ENCODE results near the gene SMYD2. TPM values are rescaled to one million over a fixed set of nuclear protein-coding genes. Genes with fewer than 3 reads are reported as not detected.
A peak's percentile ranks its signal among the peaks of the same experiment; 100 is the strongest.

SMYD2 gene
- total RNA-seq, 2 donors from 2014 or later, result 13.8 to 22.4 TPM

GRCh38 chr1:214378492-214378891 lies 97.5 kb downstream of the SMYD2 start:
- no peaks in the 10 kb centered on the region for H3K9me3 ChIP-seq (ENCODE audit: control insufficient read depth, low read length)
- H3K27ac ChIP-seq (ENCODE audit: low read depth, low read length), result no peak overlapping the region
- H3K4me1 ChIP-seq (ENCODE audit: control insufficient read depth, insufficient read depth, low read length), result peaks cover 21% of the 10 kb centered on the region
- H3K36me3 Mint-ChIP-seq (ENCODE audit: low read depth), result peaks cover 59% of the 10 kb centered on the region
- H3K4me1 Mint-ChIP-seq, result peaks cover 31% of the 10 kb centered on the region
- H3K4me3 Mint-ChIP-seq, result no peak overlapping the region
- H3K36me3 ChIP-seq (ENCODE audit: control insufficient read depth, insufficient read depth, low read length), result peaks cover 81% of the 10 kb centered on the region
- no peaks in the 10 kb centered on the region for H3K9me3 Mint-ChIP-seq
- peaks cover 30% of the 10 kb centered on the region for H3K27me3 Mint-ChIP-seq (ENCODE audit: insufficient read depth)
- no peak for TF ChIP-seq CTCF (conservative IDR thresholded peaks at IDR 0.05)
- H3K27ac Mint-ChIP-seq, result no peak overlapping the region
- H3K9ac ChIP-seq (ENCODE audit: extremely low read depth, low read length, poor library complexity, severe bottlenecking), result no peak overlapping the region
- WGBS, 2 experiments (ENCODE audit: insufficient coverage in 1 of 2, insufficient read length in 1 of 2), result 94 to 96% methylated on average over 4 to 8 of the region's 8 CpGs
- peak overlapping the region; percentile 11 for H3K4me3 ChIP-seq (ENCODE audit: low read length)
- DNase-seq, result no peak
- no peaks in the 10 kb centered on the region for H3K27me3 ChIP-seq (ENCODE audit: control insufficient read depth, insufficient read depth, low read length, poor library complexity, severe bottlenecking)

- Histone ChIP-seq H3K4me1 (ENCODE audit: control insufficient read depth, insufficient read depth, low read length) (peaks cover 21% of the 10 kb centered on the region), H3K36me3 (ENCODE audit: control insufficient read depth, insufficient read depth, low read length) (peaks cover 81% of the 10 kb centered on the region), H3K9ac (ENCODE audit: extremely low read depth, low read length, poor library complexity, severe bottlenecking) (no peak overlapping the region), H3K9me3 (ENCODE audit: control insufficient read depth, low read length) (no peaks in the 10 kb centered on the region), H3K27me3 (ENCODE audit: control insufficient read depth, insufficient read depth, low read length, poor library complexity, severe bottlenecking) (no peaks in the 10 kb centered on the region), H3K4me3 (ENCODE audit: low read length) (peak overlapping the region; percentile 22), H3K27ac (ENCODE audit: low read depth, low read length) (no peak overlapping the region)
- no peak for TF ChIP-seq CTCF (conservative IDR thresholded peaks at IDR 0.05)
- Mint-ChIP-seq H3K27me3 (ENCODE audit: insufficient read depth) (peaks cover 30% of the 10 kb centered on the region), H3K36me3 (ENCODE audit: low read depth) (peaks cover 64% of the 10 kb centered on the region), H3K27ac (peak overlapping the region; percentile 26), H3K4me1 (peaks cover 31% of the 10 kb centered on the region), H3K4me3 (no peak overlapping the region), H3K9me3 (no peaks in the 10 kb centered on the region)
- WGBS, 2 experiments (ENCODE audit: insufficient coverage in 1 of 2, insufficient read length in 1 of 2), result 38 to 65% methylated on average over 3 to 6 of the region's 6 CpGs
- DNase-seq, result peak; percentile 75
These were observed 98.4 kb downstream of the SMYD2 start for GRCh38 chr1:214379236-214379970.

- TF ChIP-seq CTCF (conservative IDR thresholded peaks at IDR 0.05), result no peak
- H3K27me3 Mint-ChIP-seq (ENCODE audit: insufficient read depth), result peaks cover 30% of the 10 kb centered on the region
- peaks cover 21% of the 10 kb centered on the region for H3K4me1 ChIP-seq (ENCODE audit: control insufficient read depth, insufficient read depth, low read length)
- H3K27me3 ChIP-seq (ENCODE audit: control insufficient read depth, insufficient read depth, low read length, poor library complexity, severe bottlenecking), result no peaks in the 10 kb centered on the region
- no peaks in the 10 kb centered on the region for H3K9me3 ChIP-seq (ENCODE audit: control insufficient read depth, low read length)
- H3K4me3 ChIP-seq (ENCODE audit: low read length), result no peak overlapping the region
- H3K36me3 ChIP-seq (ENCODE audit: control insufficient read depth, insufficient read depth, low read length), result peaks cover 82% of the 10 kb centered on the region
- no peak overlapping the region for H3K27ac Mint-ChIP-seq
- H3K36me3 Mint-ChIP-seq (ENCODE audit: low read depth), result peaks cover 69% of the 10 kb centered on the region
- H3K4me1 Mint-ChIP-seq, result peaks cover 31% of the 10 kb centered on the region
- WGBS, 2 experiments (ENCODE audit: insufficient coverage in 1 of 2, insufficient read length in 1 of 2), result 61 to 84% methylated on average over 3 of the region's 3 CpGs
- peak overlapping the region; percentile 38 for H3K27ac ChIP-seq (ENCODE audit: low read depth, low read length)
- DNase-seq, result peak; percentile 48
- H3K9ac ChIP-seq (ENCODE audit: extremely low read depth, low read length, poor library complexity, severe bottlenecking), result no peak overlapping the region
- H3K4me3 Mint-ChIP-seq, result no peak overlapping the region
- no peaks in the 10 kb centered on the region for H3K9me3 Mint-ChIP-seq
These were observed 99.4 kb downstream of the SMYD2 start for GRCh38 chr1:214380396-214380795.

All from endodermal cell (in vitro differentiated cells).